Spleen (tissue), 11 donors: ENCODE measurements around the gene SARM1. TPM values are rescaled to one million over a fixed set of nuclear protein-coding genes. Genes with fewer than 3 reads are reported as not detected.

Experiments used
- DNase-seq: peaks from one replicate; pipeline ENCODE4 v3.0.0-alpha.2; 2020
- H3K27ac ChIP-seq, 8 donors: fragments of 200-600 bp; sonication (generic) in 7 of 8; 1 replicate in 4 of 8; 2 replicates in 4 of 8; pipeline versions ENCODE4 v1.5.0 to v1.8.0; 2016 to 2021; ENCODE audit warnings: inconsistent platforms in 4 of 8, mild to moderate bottlenecking in 4 of 8, moderate library complexity in 1 of 8
- H3K27me3 ChIP-seq, 7 donors: fragments of 200-600 bp; sonication (generic) in 6 of 7; replicated peaks in 1 of 7; 1 replicate in 4 of 7; 2 replicates in 3 of 7; pipeline versions ENCODE4 v1.5.0 to v1.8.0; 2016 to 2021; ENCODE audit warnings: inconsistent platforms in 3 of 7, mild to moderate bottlenecking in 1 of 7
- H3K36me3 ChIP-seq, 6 donors: fragments of 200-600 bp; sonication (generic) in 5 of 6; 1 replicate in 4 of 6; 2 replicates in 2 of 6; pipeline versions ENCODE4 v1.5.0 to v1.8.0; 2016 to 2021; ENCODE audit warnings: inconsistent platforms in 2 of 6
- H3K4me1 ChIP-seq, 6 donors: fragments of 200-600 bp; sonication (generic) in 5 of 6; 1 replicate in 3 of 6; 2 replicates in 3 of 6; pipeline versions ENCODE4 v1.5.0 to v1.8.0; 2016 to 2021; ENCODE audit warnings: inconsistent platforms in 3 of 6
- H3K4me3 ChIP-seq, 8 donors: fragments of 200-600 bp; sonication (generic) in 7 of 8; 1 replicate in 4 of 8; 2 replicates in 4 of 8; pipeline versions ENCODE4 v1.5.0 to v1.8.0; 2016 to 2021; ENCODE audit warnings: inconsistent platforms in 4 of 8, mild to moderate bottlenecking in 4 of 8, moderate library complexity in 2 of 8
- H3K9me3 ChIP-seq, 8 donors: fragments of 200-600 bp; sonication (generic) in 7 of 8; 1 replicate in 4 of 8; 2 replicates in 4 of 8; pipeline versions ENCODE4 v1.5.0 to v1.8.0; 2016 to 2021; ENCODE audit warnings: inconsistent platforms in 4 of 8
- CTCF ChIP-seq, 11 experiments: fragments of 200-600 bp in 7 of 11; fragments of 450-650 bp in 4 of 11; sonication (generic) in 4 of 11; IDR thresholded peaks in 8 of 11; conservative IDR thresholded peaks in 3 of 11; 1 replicate in 7 of 11; 2 replicates in 4 of 11; pipeline versions ENCODE4 v1.4.0 to v1.8.0; 2016 to 2021; ENCODE audit warnings: antibody characterized with exemption in 11 of 11, inconsistent platforms in 4 of 11, mild to moderate bottlenecking in 1 of 11
- POLR2A ChIP-seq, 3 donors: fragments of 450-650 bp; IDR thresholded peaks; one replicate each; pipeline ENCODE4 v1.5.1; 2017; ENCODE audit warnings: antibody characterized with exemption in 3 of 3, mild to moderate bottlenecking in 1 of 3
- POLR2AphosphoS5 ChIP-seq, 3 donors: sonication (generic); formaldehyde crosslinking; IDR thresholded peaks; one replicate each; pipeline ENCODE4 v1.5.1; 2017; ENCODE audit warnings: antibody characterized with exemption in 3 of 3
- WGBS, 5 donors: extraction: QIAGEN DNeasy Blood & Tissue Kit in 3 of 5; methylation state at CpG; one replicate each; pipeline versions ENCODE4 v1.1.5 to v1.1.7; 2013 to 2018; 5-methylcytosine and 5-hydroxymethylcytosine counted together
- intact Hi-C: fragments of 100-400 bp; cut with DNase I; formaldehyde crosslinking; loops from one replicate; pipeline ENCODE4 v1.15.0; 2023; ENCODE audit warnings: low total_unique reads
- polyA plus RNA-seq, 3 donors: library from polyadenylated mRNA; stranded (reverse); fragments of 200-250 nt; gene quantifications; one replicate each; pipeline ENCODE4 v1.2.1, GENCODE V29; 2013
- total RNA-seq, 7 donors: library from RNA; depleted of rRNA in 3 of 7; stranded (reverse); fragments of >200 nt in 3 of 7; fragmentation: NEBNext Ultra II Directional in 4 of 7; extraction: Animal tissue kit (Norgen Biotek cat#: 25700) in 4 of 7; gene quantifications; one replicate each; pipeline versions ENCODE4 v1.1.0 to v1.2.1, GENCODE V29; 2016 to 2021
- donor health status: healthy with polysubstance abuse.
- donor health status: DM: no; HTN: no; CAD: no; lungs with moderate emphysema.
- donor health status: DM: no; HTN: no; CAD: no.
- donor health status: Bipolar disorder and iron deficiency.
- donor health status: healthy.
- donor health status: DM: no; HTN: no; CAD: no.
- donor health status: DM: yes; HTN: yes; CAD: no.

The SARM1 gene
- total and polyA plus RNA-seq, 10 donors = 4.7 to 48.7 (median 35.4) TPM

- no peaks in the 10 kb centered on the region for H3K27me3 ChIP-seq
- intact Hi-C loops = no loop called here
- peaks cover 15 to 35% (median 23%) of the 10 kb centered on the region in 6 donors for H3K4me1 ChIP-seq
- H3K9me3 ChIP-seq = no peaks in the 10 kb centered on the region
- DNase-seq = no peak
- H3K27ac ChIP-seq = no peak overlapping the region
- no peak for TF ChIP-seq POLR2AphosphoS5 (IDR thresholded peaks at IDR 0.05)
- no peak for TF ChIP-seq POLR2A (IDR thresholded peaks at IDR 0.05)
- no peak for TF ChIP-seq CTCF (IDR thresholded peaks at IDR 0.05 in 8 of 11, conservative IDR thresholded peaks at IDR 0.05 in 3 of 11)
- H3K4me3 ChIP-seq = no peak overlapping the region
- 91 to 99% (median 95%) methylated on average over 5 of the region's 5 CpGs for WGBS, 5 donors
- peaks cover 4 to 65% (median 48%) of the 10 kb centered on the region in 6 donors for H3K36me3 ChIP-seq
Measured at GRCh38 chr17:28330671-28331070, 40.8 kb upstream of the SARM1 start.

- H3K36me3 ChIP-seq = peaks cover 4 to 56% (median 44%) of the 10 kb centered on the region in 6 donors
- 91 to 95% (median 93%) methylated on average over 6 of the region's 6 CpGs for WGBS, 5 donors
- intact Hi-C loops = no loop called here
- no peak for DNase-seq
- H3K27ac ChIP-seq = no peak overlapping the region
- TF ChIP-seq POLR2AphosphoS5 (IDR thresholded peaks at IDR 0.05) (no peak), CTCF (IDR thresholded peaks at IDR 0.05 in 8 of 11, conservative IDR thresholded peaks at IDR 0.05 in 3 of 11) (no peak), POLR2A (IDR thresholded peaks at IDR 0.05) (no peak)
- H3K9me3 ChIP-seq = no peaks in the 10 kb centered on the region
- peaks cover 20 to 47% (median 35%) of the 10 kb centered on the region in 6 donors for H3K4me1 ChIP-seq
- no peak overlapping the region for H3K4me3 ChIP-seq
- no peaks in the 10 kb centered on the region for H3K27me3 ChIP-seq
Measured at GRCh38 chr17:28331891-28332420, 39.5 kb upstream of the SARM1 start.

GRCh38 chr17:28333083-28333746 lies 38.3 kb upstream of the SARM1 start:
- peaks cover 4 to 45% (median 37%) of the 10 kb centered on the region in 6 donors for H3K36me3 ChIP-seq
- peak overlapping the region in 4 of 8 donors; percentile 95 to 97 (median 96) for H3K27ac ChIP-seq
- H3K4me3 ChIP-seq = peak overlapping the region in 1 of 8 donors; percentile 83
- no peaks in the 10 kb centered on the region for H3K27me3 ChIP-seq
- H3K4me1 ChIP-seq = peaks cover 20 to 60% (median 46%) of the 10 kb centered on the region in 6 donors
- DNase-seq = no peak
- TF ChIP-seq POLR2AphosphoS5 (IDR thresholded peaks at IDR 0.05) (no peak), POLR2A (IDR thresholded peaks at IDR 0.05) (no peak), CTCF (IDR thresholded peaks at IDR 0.05 in 8 of 11, conservative IDR thresholded peaks at IDR 0.05 in 3 of 11) (no peak)
- intact Hi-C loops = no loop called here
- 68 to 89% (median 75%) methylated on average over 1 of the region's 1 CpG for WGBS, 5 donors
- no peaks in the 10 kb centered on the region for H3K9me3 ChIP-seq

- WGBS, 5 donors = 40 to 64% (median 47%) methylated on average over 6 of the region's 6 CpGs
- H3K4me3 ChIP-seq = peak overlapping the region in 6 of 8 donors; percentile 72 to 98 (median 88)
- peaks cover 4 to 39% (median 29%) of the 10 kb centered on the region in 6 donors for H3K36me3 ChIP-seq
- H3K27me3 ChIP-seq = no peaks in the 10 kb centered on the region
- TF ChIP-seq POLR2A (IDR thresholded peaks at IDR 0.05) = no peak
- TF ChIP-seq POLR2AphosphoS5 (IDR thresholded peaks at IDR 0.05) = peak in 1 of 3 donors; percentile 59
- TF ChIP-seq CTCF (IDR thresholded peaks at IDR 0.05 in 8 of 11, conservative IDR thresholded peaks at IDR 0.05 in 3 of 11) = no peak
- peak overlapping the region in 7 of 8 donors; percentile 94 to 98 (median 96) for H3K27ac ChIP-seq
- intact Hi-C loops = no loop called here
- DNase-seq = no peak
- H3K9me3 ChIP-seq = no peaks in the 10 kb centered on the region
- peaks cover 20 to 69% (median 51%) of the 10 kb centered on the region in 6 donors for H3K4me1 ChIP-seq
Measured at GRCh38 chr17:28334171-28334570, 37.3 kb upstream of the SARM1 start.
